GM19397 (cell line): ENCODE results near the gene AGBL4.

Experiments used
- ATAC-seq: cut with Tn5 transposase; IDR thresholded peaks from one replicate; pipeline ENCODE4 v1.9.1; 2021; ENCODE audit warnings: mild to moderate bottlenecking, moderate library complexity; ENCODE audit not compliant: unreplicated experiment

AGBL4 gene

GRCh38 chr1:48568501-48568900, 1455.3 kb downstream of the AGBL4 start:
- no peak for ATAC-seq

GRCh38 chr1:48566492-48566891, 1457.3 kb downstream of the AGBL4 start:
- no peak for ATAC-seq

- ATAC-seq, result no peak
Observed at GRCh38 chr1:48563021-48563420, 1460.7 kb downstream of the AGBL4 start.

- ATAC-seq, result no peak
Observed at GRCh38 chr1:48561444-48561843, 1462.3 kb downstream of the AGBL4 start.

- ATAC-seq, result no peak
Observed at GRCh38 chr1:48560577-48560976, 1463.2 kb downstream of the AGBL4 start.

DNA sequence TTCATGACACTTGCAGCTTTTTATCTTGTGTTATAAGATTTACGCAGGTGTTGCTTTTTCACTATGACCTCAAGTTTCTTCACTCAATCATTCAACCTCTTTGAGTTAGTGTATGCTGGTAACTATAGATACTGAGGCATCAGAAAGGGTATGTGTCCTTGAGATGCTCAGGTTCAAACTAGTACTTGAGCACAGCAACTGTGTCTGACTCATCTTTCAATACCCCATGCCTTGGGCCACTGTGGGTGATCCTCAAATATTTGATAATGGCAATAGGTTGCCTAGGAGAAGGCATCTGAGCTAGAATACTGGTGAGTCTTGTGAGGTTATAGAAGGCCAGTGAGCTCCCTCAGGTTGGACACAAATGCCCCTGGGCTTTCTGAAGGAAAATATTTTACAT, 1463.6 kb downstream of the AGBL4 start:
- ATAC-seq, result no peak

DNA sequence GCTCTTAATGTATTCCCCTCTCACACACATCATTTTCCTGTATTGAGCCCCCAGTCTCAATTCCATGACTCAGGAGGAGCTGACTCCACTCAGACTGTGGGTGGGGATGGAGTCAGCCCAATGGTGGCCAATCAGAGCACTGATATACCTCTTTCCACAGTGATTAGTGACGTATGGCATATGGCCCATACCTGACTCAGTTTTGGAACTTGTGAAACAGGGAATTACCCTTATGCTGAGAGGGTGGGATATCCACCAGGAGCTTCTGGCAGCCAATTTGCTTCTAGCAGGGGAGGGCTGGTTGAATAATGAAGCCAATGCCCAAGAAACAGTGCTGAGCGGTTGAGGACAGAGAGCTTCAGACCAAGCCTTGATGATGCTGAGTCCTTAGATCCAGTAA, 1465.4 kb downstream of the AGBL4 start:
- ATAC-seq, result no peak

DNA sequence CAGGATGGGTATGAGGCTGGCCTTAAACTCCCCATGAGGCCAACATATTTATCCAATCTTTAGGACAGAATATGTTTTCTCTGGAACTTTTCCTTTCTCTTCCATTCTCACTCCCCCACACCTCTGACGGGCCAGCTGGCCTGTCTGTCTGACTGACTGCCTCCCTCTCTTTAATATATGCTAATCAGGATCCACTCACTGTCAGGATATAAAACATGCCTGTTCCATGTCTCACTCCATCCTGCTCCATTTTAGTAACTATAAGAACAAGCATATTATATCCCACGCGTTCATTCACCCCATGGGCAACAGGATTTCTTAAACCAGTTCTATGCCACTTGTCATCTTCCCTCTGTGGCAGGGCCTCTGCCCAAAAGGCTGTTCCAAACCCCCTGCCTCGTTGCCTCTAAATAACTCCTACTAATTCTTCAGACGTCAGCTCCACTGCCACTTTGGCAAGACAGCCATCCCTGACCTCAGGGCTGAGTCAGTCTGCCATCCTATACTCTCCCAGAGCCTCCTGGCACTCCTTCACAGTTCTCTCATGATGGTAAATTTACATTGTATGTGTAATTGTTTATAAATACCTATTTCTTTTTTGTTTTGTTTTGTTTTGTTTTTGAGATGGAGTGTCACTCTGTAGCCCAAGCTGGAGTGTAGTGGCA, 1467.4 kb downstream of the AGBL4 start:
- ATAC-seq, result no peak

- no peak for ATAC-seq
Observed at GRCh38 chr1:48555271-48555670, 1468.5 kb downstream of the AGBL4 start.

DNA sequence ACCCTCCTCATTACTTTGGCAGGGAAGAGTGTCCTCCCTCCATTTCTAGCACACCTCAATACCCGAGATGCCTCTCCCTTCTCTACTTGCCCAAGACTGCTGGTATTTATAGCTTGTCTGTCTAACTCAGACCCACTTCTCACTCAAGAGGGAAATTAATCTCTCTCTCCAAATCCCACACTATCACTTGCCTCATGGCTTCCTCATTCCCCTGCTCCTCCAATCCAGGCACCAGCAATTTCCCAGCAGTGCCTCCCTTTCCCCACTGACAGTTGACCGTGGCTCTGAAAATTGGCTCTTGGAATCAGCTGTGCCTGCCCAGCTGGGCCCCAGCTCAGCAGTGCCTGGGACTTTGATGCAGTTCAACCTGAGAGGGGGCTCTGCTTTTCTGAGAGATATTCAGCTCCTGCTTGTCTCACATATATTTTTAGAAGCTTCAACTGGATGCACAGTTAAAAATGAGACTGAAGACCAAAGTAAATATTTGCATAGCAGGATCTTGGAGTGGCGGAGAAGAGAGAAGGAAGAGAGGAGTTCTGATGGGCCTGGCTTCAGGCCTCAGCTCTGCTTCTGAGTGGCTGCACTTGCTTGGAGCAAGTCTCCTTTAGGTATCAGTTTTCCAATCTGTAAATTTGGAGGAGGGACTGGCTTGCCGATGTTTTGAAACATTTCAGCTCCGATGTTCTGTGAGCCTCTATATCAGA, 1470.7 kb downstream of the AGBL4 start:
- no peak for ATAC-seq

GRCh38 chr1:48552420-48552819, 1471.3 kb downstream of the AGBL4 start:
- no peak for ATAC-seq

- ATAC-seq, result no peak
Observed at GRCh38 chr1:48548985-48549384, 1474.8 kb downstream of the AGBL4 start.

- no peak for ATAC-seq
Observed at GRCh38 chr1:48547561-48548220, 1476.1 kb downstream of the AGBL4 start.

DNA sequence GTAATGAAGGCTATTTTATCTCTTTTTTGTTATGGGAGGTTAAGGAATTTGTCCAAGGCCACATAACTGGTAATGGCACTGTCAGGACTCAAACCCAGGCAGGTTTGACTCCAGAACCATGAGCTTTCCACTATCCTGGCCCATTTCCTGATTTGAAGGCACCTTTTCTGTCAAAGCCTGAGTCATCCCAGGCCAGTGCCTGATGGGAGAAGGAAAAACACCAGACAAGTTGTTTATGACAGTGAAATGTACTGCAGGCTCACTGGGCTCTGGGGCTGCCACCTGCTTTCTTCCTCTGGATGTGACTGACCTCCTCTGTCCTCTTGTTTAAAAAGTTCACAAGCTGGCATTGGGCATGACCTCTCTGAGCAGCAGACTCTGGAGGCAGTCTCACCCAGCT, 1479.9 kb downstream of the AGBL4 start:
- no peak for ATAC-seq

GRCh38 chr1:48540587-48540986, 1483.2 kb downstream of the AGBL4 start:
- no peak for ATAC-seq

- ATAC-seq, result no peak
Observed at GRCh38 chr1:48536477-48536876, 1487.3 kb downstream of the AGBL4 start.

DNA sequence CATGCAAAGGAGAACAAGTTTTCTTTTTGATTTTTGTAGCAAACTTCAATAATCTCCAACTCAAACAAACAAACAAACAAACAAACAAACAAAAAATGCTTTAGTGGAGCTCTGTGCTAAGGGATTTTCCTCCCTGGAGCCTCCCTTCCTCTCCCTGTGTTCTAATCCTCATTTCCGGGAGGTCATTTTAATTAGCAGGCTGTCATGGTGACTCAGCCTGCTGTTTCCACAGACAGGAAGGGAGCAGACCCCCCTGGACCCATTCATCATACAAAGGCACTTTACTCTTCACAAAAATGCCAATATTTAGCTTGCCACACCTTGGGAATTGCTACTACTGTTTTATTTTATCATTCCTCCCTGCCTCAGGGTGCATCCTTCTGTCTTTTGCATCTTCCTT, 1490.8 kb downstream of the AGBL4 start:
- ATAC-seq, result no peak

DNA sequence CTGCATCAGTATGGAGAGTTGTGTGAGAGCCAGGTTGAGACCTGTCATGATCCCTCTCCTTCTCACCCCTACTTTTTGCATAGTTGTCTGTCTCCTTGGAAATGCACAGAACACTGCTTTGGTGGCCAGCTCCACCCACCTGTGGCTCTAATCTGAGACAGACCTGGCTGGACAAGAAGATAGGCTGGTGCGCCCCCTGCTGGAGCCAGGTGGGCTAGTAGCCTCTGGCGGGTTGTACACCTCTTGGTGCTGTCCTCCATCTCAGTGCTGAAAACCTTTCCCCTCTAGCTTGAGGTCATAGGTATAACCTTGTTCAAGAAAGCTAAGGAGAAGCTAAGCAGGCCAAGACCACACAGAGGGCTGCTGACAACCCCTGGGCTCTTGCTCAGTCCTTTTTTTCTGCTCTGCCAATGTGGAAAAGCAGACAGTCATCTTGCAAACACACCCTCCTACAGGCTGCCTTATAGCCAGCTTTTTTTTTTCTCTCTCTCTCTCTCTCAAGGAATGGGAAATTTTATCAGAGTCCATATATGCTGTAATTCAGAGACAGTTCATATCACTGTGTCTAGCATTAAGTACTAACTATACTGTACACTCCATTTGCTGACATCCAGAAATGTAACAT, 1492.9 kb downstream of the AGBL4 start:
- no peak for ATAC-seq

GRCh38 chr1:48527051-48527450, 1496.7 kb downstream of the AGBL4 start:
- no peak for ATAC-seq

GRCh38 chr1:48526008-48526710, 1497.6 kb downstream of the AGBL4 start:
- ATAC-seq, result no peak

- ATAC-seq, result no peak
Observed at GRCh38 chr1:48524892-48525467, 1498.8 kb downstream of the AGBL4 start.
